GM19025 (cell line): ENCODE measurements around the gene MAST1.
A peak's percentile ranks its signal among the peaks of the same experiment; 100 is the strongest.
"Not testable (repeated sequence)": the region's sequence is repeated elsewhere in the genome, so short reads cannot be mapped to it uniquely, and the experiment has no call there.

Experiments
- ATAC-seq: cut with Tn5 transposase; IDR thresholded peaks from one replicate; pipeline ENCODE4 v1.9.1; 2021; ENCODE audit warnings: mild to moderate bottlenecking, low read depth, moderate library complexity; ENCODE audit not compliant: unreplicated experiment

The MAST1 gene

GRCh38 chr19:12800923-12801465 lies 37.3 kb upstream of the MAST1 start:
- no peak for ATAC-seq

GRCh38 chr19:12801466-12802266 lies 36.6 kb upstream of the MAST1 start, which contains the start of the genes PRDX2 and THSD8:
Gene PRDX2, minus strand, starts transcription at chr19:12801800. Its CDS starts 539 bp downstream, at chr19:12801261.
Gene THSD8, plus strand, starts transcription at chr19:12802069. Its CDS starts 3 bp downstream, at chr19:12802072.
- ATAC-seq: no peak

- no peak for ATAC-seq
These were observed 35.8 kb upstream of the MAST1 start for GRCh38 chr19:12802267-12803106.

- ATAC-seq: no peak
These were observed 34.3 kb upstream of the MAST1 start for GRCh38 chr19:12804051-12804450.

GRCh38 chr19:12806242-12807081 lies 31.9 kb upstream of the MAST1 start, which contains the start of gene RNASEH2A:
Gene RNASEH2A, plus strand, starts transcription at chr19:12806584. Its CDS starts 90 bp downstream, at chr19:12806674.
- ATAC-seq: peak; percentile 79

- no peak for ATAC-seq
These were observed 23.2 kb upstream of the MAST1 start for GRCh38 chr19:12815088-12815487.

GRCh38 chr19:12817188-12817587 lies 21.1 kb upstream of the MAST1 start:
- ATAC-seq: not testable (repeated sequence)

GRCh38 chr19:12817810-12818209 lies 20.5 kb upstream of the MAST1 start:
- ATAC-seq: not testable (repeated sequence)

- ATAC-seq: no peak
These were observed 16.6 kb upstream of the MAST1 start for GRCh38 chr19:12821761-12822160.

GRCh38 chr19:12825254-12826131 lies 12.8 kb upstream of the MAST1 start:
- ATAC-seq: no peak

- no peak for ATAC-seq
These were observed 9.8 kb upstream of the MAST1 start for GRCh38 chr19:12828494-12828893.

GRCh38 chr19:12833418-12833737 lies 4.9 kb upstream of the MAST1 start:
- no peak for ATAC-seq

- ATAC-seq: no peak
These were observed 4.4 kb upstream of the MAST1 start for GRCh38 chr19:12833738-12834565.

GRCh38 chr19:12834566-12834943 lies 3.8 kb upstream of the MAST1 start, which contains the start of gene RTBDN:
Gene RTBDN, minus strand, starts transcription at chr19:12834579. Its CDS starts 4,600 bp downstream, at chr19:12829979.
- ATAC-seq: no peak

- ATAC-seq: no peak
These were observed 3.1 kb upstream of the MAST1 start for GRCh38 chr19:12834976-12835757.

GRCh38 chr19:12836529-12836863 lies 1.8 kb upstream of the MAST1 start:
- ATAC-seq: no peak

- ATAC-seq: no peak
These were observed 1.1 kb upstream of the MAST1 start for GRCh38 chr19:12837225-12837624.
